Central memory CD4-positive, alpha-beta T cell (primary cell): ENCODE results near the gene GLYAT.
"Not testable (repeated sequence)": the region's sequence is repeated elsewhere in the genome, so short reads cannot be mapped to it uniquely, and the experiment has no call there.

Experiments used
- DNase-seq: peaks from one replicate; pipeline ENCODE4 v3.0.0; 2022

Gene GLYAT

DNA sequence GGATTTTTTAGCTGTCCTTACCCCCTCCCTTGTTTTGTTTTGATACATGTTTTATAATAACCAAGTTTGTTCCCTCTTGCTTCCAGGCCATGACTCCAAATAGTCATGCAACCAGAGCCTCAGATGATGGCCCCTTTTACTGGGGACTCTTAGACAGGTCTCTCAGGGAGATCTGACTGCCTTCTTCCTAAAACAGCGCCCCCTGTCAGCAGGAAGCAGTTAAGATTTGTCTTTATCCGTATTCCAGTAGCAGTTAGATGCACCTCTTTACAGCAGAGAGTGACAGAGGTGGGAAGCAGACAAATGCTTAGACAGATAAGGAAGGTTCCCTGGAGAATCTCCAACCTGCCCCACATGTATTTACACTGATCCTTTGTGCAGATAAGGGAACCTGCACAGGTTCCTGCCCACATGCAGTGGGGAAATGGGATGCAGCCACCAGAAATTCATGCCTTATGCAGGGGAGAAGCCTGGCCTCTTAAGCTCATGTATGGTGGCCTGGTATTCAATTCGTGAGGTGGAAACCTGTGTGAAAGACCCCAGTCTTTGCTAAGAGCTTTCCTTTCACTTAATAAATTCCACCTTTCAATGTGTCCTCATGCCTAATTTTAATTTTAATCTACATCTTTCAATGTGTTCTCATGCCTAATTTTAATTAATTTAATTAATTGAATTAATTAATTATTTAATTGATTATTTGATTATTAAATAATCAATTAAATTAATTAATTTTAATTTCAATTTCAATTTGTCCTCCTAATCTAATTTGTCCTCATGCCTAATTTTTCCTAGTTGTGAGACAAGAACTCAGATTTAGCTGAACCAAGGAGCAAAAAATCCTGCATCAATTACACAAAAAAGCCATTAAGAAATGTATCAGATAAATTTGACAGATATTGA lies 11.5 kb upstream of the GLYAT start:
- DNase-seq, result no peak

DNA sequence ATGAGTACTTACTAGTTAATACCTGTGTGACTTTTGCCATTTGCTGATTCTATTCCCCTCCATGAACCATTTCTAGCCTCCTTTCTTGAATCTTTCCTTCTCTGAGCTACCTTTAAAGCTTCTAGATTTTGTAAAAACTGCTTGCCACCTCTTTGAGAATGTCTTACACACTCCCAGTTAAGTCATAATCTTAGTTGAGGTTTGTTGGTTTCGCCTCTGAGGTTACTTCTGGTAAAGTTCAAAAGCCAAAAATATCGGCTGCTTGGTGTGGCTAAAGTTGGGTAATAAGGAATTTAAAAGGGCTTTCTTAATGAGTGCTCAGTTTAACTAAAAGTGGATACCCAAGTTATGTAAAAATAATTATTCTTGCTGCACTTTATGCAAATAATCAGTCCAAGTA lies 10.4 kb upstream of the GLYAT start:
- no peak for DNase-seq

GRCh38 chr11:58741127-58741526 lies 9.4 kb upstream of the GLYAT start:
- no peak for DNase-seq

- DNase-seq, result no peak
Observed at GRCh38 chr11:58740447-58740846, 8.7 kb upstream of the GLYAT start.

- no peak for DNase-seq
Observed at GRCh38 chr11:58739725-58740430, 8.1 kb upstream of the GLYAT start.

- no peak for DNase-seq
Observed at GRCh38 chr11:58734681-58735490, 3.1 kb upstream of the GLYAT start.

GRCh38 chr11:58730507-58731089 lies 1.1 kb downstream of the GLYAT start:
- DNase-seq, result no peak

DNA sequence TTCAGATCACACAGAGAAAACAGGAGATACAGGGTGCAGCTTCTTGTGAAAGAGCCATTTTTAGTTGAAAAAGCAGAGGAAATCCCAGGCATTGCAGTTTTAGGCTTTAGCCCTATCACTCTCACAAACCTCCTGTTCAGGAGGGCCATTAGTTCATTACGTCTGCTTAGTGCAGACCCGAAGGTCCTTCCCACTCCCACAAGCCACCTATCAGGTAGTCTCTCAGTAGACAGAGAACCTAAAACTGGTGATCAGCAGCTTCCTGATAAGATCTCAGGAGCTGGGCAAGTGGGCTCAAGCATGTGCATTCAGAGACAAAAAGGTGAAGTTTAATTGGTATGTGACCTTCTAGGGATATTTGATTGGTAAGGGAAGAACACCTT lies 4.3 kb downstream of the GLYAT start:
- no peak for DNase-seq

DNA sequence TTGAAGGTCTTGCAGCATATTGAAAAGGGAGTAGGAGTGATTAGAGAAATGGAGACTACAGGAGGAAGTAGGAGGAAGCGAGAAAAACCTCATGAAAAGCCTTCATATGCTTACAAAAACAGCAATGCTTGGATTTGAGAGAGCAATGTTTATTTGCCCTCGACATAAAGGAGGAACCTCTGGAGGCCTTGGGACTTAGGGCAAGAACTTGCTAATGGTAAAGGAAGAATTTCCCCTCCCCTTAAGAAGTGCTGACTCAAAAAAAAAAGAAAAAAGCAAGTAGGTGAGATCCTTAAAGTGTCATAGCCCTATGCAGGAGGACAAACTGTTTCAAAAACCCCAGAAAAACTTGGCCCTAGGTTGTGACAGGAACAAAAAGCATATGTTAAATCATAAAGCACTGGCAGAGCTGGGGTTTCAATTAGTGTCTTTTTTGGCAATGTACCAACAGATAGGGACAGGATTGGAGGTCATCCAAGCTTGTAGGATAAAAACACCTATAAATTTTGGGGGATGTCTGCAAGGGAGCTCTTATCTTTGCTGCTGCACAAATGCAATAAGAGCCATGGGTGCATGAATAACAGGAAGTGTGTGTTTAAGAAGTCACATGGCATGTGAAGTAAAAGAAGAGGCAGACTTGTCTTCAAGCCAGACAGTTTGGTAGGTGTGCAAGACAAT lies 4.9 kb downstream of the GLYAT start:
- peak; percentile 8 for DNase-seq

GRCh38 chr11:58719406-58720117 lies 12.2 kb downstream of the GLYAT start:
- no peak for DNase-seq

DNA sequence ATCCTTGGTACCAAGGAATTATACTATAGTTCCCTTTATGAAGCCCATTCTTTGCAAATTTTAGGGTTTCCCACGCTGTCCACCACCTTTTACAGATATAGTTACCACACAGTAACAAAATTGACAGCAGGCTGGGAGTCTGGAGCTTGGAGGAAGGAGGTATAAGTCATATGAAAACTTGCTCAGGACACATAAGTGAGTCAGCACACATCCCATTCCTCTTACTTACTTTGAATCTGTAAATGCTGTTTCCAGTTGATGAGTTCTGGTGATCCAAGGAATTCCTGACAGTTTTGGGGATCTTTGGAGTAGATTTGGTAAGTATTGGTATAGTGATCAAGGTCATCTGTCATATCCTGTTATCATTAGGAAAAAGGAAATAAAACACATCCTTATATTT lies 19.2 kb downstream of the GLYAT start:
- DNase-seq, result no peak

DNA sequence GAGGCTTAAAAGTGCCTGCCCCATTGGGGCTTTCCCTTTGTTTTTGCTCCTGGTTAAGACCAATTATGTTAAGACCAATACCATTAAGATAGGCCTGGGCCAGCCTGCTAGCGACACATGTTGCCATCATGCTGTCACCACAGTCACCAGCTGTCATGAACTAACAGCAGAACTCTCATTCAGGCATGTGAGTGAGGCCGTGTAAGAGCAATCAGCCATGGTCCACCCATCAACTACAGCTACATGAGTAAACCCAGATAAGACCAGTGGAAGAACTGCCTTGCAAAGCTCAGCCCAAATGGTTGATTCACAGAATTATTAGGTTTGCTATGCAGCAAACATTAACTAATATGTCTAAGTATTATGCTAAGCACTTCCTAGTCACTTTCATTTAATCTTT lies 19.9 kb downstream of the GLYAT start:
- DNase-seq, result no peak

DNA sequence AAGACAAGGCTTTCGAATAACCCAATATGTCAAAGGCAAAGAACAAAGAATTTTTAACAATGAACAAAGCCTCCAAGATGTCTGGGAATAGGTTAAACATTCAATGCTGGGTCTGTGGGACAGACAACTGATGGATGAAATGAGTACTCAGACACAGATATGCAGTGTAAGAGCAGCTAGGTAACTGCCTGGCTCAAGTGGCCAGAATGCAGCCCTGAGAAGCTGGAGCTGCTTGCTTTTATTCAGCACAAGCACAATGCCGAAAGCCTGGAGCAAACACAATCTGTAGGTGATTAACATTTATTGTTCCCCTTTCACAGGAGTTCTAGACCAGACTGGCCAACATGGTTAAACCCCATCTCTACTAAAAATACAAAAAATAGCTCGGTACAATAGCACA lies 24.0 kb downstream of the GLYAT start:
- no peak for DNase-seq

DNA sequence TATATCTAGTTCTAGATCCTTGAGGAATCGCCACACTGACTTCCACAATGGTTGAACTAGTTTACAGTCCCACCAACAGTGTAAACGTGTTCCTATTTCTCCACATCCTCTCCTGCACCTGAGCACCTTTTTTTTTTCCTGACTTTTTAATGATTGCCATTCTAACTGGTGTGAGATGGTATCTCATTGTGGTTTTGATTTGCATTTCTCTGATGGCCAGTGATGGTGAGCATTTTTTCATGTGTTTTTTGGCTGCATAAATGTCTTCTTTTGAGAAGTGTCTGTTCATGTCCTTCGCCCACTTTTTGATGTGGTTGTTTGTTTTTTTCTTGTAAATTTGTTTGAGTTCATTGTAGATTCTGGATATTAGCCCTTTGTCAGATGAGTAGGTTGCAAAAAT lies 34.9 kb downstream of the GLYAT start:
- not testable (repeated sequence) for DNase-seq

- DNase-seq, result no peak
Observed at GRCh38 chr11:58693026-58693425, 38.7 kb downstream of the GLYAT start.

- DNase-seq, result no peak
Observed at GRCh38 chr11:58691675-58692074, 40.1 kb downstream of the GLYAT start.

GRCh38 chr11:58688789-58689503 lies 42.8 kb downstream of the GLYAT start:
- DNase-seq, result no peak

- DNase-seq, result no peak
Observed at GRCh38 chr11:58685973-58686722, 45.6 kb downstream of the GLYAT start.

GRCh38 chr11:58682660-58683059 lies 49.1 kb downstream of the GLYAT start:
- not testable (repeated sequence) for DNase-seq

DNA sequence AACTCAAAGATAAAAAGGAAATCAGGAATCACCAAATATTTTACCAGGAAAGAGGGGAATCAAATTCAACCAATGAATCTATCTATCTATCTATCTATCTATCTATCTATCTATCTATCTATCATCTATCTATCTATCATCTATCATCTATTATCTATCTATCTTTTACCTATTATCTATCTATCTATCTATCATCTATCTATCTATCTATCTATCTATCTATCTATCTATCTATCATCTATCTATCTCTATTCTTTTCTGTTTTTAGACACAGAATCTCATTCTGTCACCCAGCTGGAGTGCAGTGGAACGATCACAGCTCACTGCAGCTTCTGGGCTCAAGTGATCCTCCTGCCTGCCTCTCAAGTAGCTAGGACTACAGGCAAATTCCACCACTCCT lies 54.2 kb downstream of the GLYAT start:
- DNase-seq, result not testable (repeated sequence)
